Measurements from ENCODE around the gene TMEM108. TPM values are rescaled to one million over a fixed set of nuclear protein-coding genes. Genes with fewer than 3 reads are reported as not detected.

The TMEM108 gene
- total and polyA plus RNA-seq, 2 experiments from 2014 or later = 7.4 to 15.3 TPM

- Mint-ChIP-seq H3K27ac (no peak overlapping the region), H3K4me3 (no peak overlapping the region), H3K36me3 (ENCODE audit: low read depth) (no peaks in the 10 kb centered on the region), H3K9me3 (peaks cover 6% of the 10 kb centered on the region), H3K4me1 (no peaks in the 10 kb centered on the region; the same call in 2 of the 3 replicates), H3K27me3 (ENCODE audit: insufficient read depth, low read depth, poor library complexity) (peaks cover 6% of the 10 kb centered on the region)
- TF ChIP-seq CTCF (conservative IDR thresholded peaks at IDR 0.05; ENCODE audit: low read depth in 2 of 2) = no peak
- no peak for TF ChIP-seq REST (IDR thresholded peaks at IDR 0.05; ENCODE audit: unreplicated experiment)
- no peak for TF ChIP-seq EZH2 (IDR thresholded peaks at IDR 0.05; ENCODE audit: low read depth, unreplicated experiment)
- no peak for TF ChIP-seq ETS1 (IDR thresholded peaks at IDR 0.05)
- Histone ChIP-seq H2AFZ (no peak overlapping the region), H3K4me2 (no peak overlapping the region), H3K36me3 (ENCODE audit: insufficient read depth) (no peaks in the 10 kb centered on the region), H3K4me3 (no peak overlapping the region), H3K27ac (ENCODE audit: low read depth) (no peak overlapping the region), H4K20me1 (replicated peaks; ENCODE audit: insufficient read depth) (no peaks in the 10 kb centered on the region), H3K4me1 (ENCODE audit: insufficient read depth) (no peaks in the 10 kb centered on the region), H3K27me3 (ENCODE audit: insufficient read depth) (no peaks in the 10 kb centered on the region), H3K79me2 (replicated peaks; ENCODE audit: insufficient read depth) (no peaks in the 10 kb centered on the region), H3K9me2 (ENCODE audit: insufficient read depth) (no peaks in the 10 kb centered on the region), H3F3A (replicated peaks; ENCODE audit: low read depth) (no peaks in the 10 kb centered on the region)
- DNase-seq (ENCODE audit: low spot score) (no peak), ATAC-seq (no peak)
Measured at GRCh38 chr3:133419151-133419909, 381.1 kb downstream of the TMEM108 start.

- no peak overlapping the region for H3K4me2 ChIP-seq
- peak; percentile 16 for DNase-seq (ENCODE audit: low spot score)
- Mint-ChIP-seq H3K27me3 (ENCODE audit: insufficient read depth, low read depth, poor library complexity) (peaks cover 11% of the 10 kb centered on the region), H3K4me3 (no peak overlapping the region), H3K27ac (no peak overlapping the region), H3K9me3 (no peaks in the 10 kb centered on the region), H3K4me1 (0 out of 3 replicates have a peak, but pooled peaks cover 3% of the 10 kb centered on the region), H3K36me3 (ENCODE audit: low read depth) (no peaks in the 10 kb centered on the region)
- no peak overlapping the region for H2AFZ ChIP-seq
- H3K4me1 ChIP-seq (ENCODE audit: insufficient read depth) = no peaks in the 10 kb centered on the region
- no peak overlapping the region for H3K27ac ChIP-seq (ENCODE audit: low read depth)
- ATAC-seq = no peak
- H3K27me3 ChIP-seq (ENCODE audit: insufficient read depth) = no peaks in the 10 kb centered on the region
- H3K79me2 ChIP-seq (replicated peaks; ENCODE audit: insufficient read depth) = no peaks in the 10 kb centered on the region
- H3K36me3 ChIP-seq (ENCODE audit: insufficient read depth) = no peaks in the 10 kb centered on the region
- H4K20me1 ChIP-seq (replicated peaks; ENCODE audit: insufficient read depth) = no peaks in the 10 kb centered on the region
- no peaks in the 10 kb centered on the region for H3F3A ChIP-seq (replicated peaks; ENCODE audit: low read depth)
- no peak overlapping the region for H3K4me3 ChIP-seq
- H3K9me2 ChIP-seq (ENCODE audit: insufficient read depth) = no peaks in the 10 kb centered on the region
- TF ChIP-seq ZNF114 (CRISPR knock-in tag; IDR thresholded peaks at IDR 0.05) = no peak
Measured at GRCh38 chr3:133424937-133425869, 387.0 kb downstream of the TMEM108 start.
